Mammary epithelial cell (primary cell): Measurements from ENCODE around the gene OR2T8.

Experiments used
- CTCF ChIP-seq, 2 donors: IDR thresholded peaks in 1 of 2; conservative IDR thresholded peaks in 1 of 2; 2 replicates each; pipeline ENCODE4 v1.5.1; 2011 to 2012; ENCODE audit warnings: inconsistent platforms in 2 of 2, low read length in 2 of 2, mild to moderate bottlenecking in 2 of 2, control low read depth in 1 of 2, low read depth in 1 of 2; ENCODE audit not compliant: insufficient read depth in 1 of 2; ENCODE audit errors: extremely low read depth in 1 of 2
- EZH2 ChIP-seq: IDR thresholded peaks from 2 replicates; pipeline ENCODE4 v1.6.1; 2012; ENCODE audit warnings: low read length, inconsistent platforms, borderline replicate concordance

GRCh38 chr1:247962911-247963588 is 43.0 kb downstream of the OR2T8 start:
- TF ChIP-seq CTCF (conservative IDR thresholded peaks at IDR 0.05 in 1 of 2, IDR thresholded peaks at IDR 0.05 in 1 of 2; ENCODE audit: extremely low read depth in 1 of 2, insufficient read depth in 1 of 2, low read depth in 1 of 2, low read length in 2 of 2), result no peak
- TF ChIP-seq EZH2, result no peak
